HepG2 (cell line): ENCODE measurements around the gene GNAI2. TPM values are rescaled to one million over a fixed set of nuclear protein-coding genes. Genes with fewer than 3 reads are reported as not detected.
A peak's percentile ranks its signal among the peaks of the same experiment; 100 is the strongest.

Source experiments
- ARNTL ChIP-seq: sonication (generic); formaldehyde crosslinking; IDR thresholded peaks from 2 replicates; pipeline ENCODE4 v1.4.0; 2020; ENCODE audit warnings: mild to moderate bottlenecking, missing genetic modification reagents
- HDAC2 ChIP-seq: sonication (generic); formaldehyde crosslinking; IDR thresholded peaks from 2 replicates; pipeline ENCODE4 v1.4.0; 2020; ENCODE audit warnings: missing genetic modification reagents
- HOXA3 ChIP-seq: sonication (generic); formaldehyde crosslinking; IDR thresholded peaks from 2 replicates; pipeline ENCODE4 v1.5.0; 2020; ENCODE audit warnings: missing genetic modification reagents
- KDM2A ChIP-seq: sonication (generic); formaldehyde crosslinking; IDR thresholded peaks from 2 replicates; pipeline ENCODE4 v1.4.0; 2020; ENCODE audit warnings: low read depth, missing genetic modification reagents, borderline replicate concordance
- MEF2D ChIP-seq: sonication (generic); formaldehyde crosslinking; IDR thresholded peaks from 2 replicates; pipeline ENCODE4 v1.5.1; 2020; ENCODE audit warnings: mild to moderate bottlenecking, missing genetic modification reagents
- NFE2 ChIP-seq: sonication (generic); formaldehyde crosslinking; IDR thresholded peaks from 2 replicates; pipeline ENCODE4 v1.4.0; 2020; ENCODE audit warnings: missing genetic modification reagents
- NRL ChIP-seq: sonication (generic); formaldehyde crosslinking; IDR thresholded peaks from 2 replicates; pipeline ENCODE4 v1.5.0; 2020; ENCODE audit warnings: missing genetic modification reagents, mild to moderate bottlenecking, moderate library complexity, borderline replicate concordance
- RAD21 ChIP-seq: fragments of 450-650 bp; formaldehyde crosslinking; IDR thresholded peaks from 2 replicates; pipeline ENCODE4 v1.5.0; 2020; ENCODE audit warnings: mild to moderate bottlenecking
- TRIM24 ChIP-seq: sonication (generic); formaldehyde crosslinking; IDR thresholded peaks from 2 replicates; pipeline ENCODE4 v1.8.0; 2022; ENCODE audit warnings: mild to moderate bottlenecking, missing genetic modification reagents
- ZC3H13 ChIP-seq: sonication (generic); formaldehyde crosslinking; IDR thresholded peaks from 2 replicates; pipeline ENCODE4 v1.8.1; 2023; ENCODE audit warnings: mild to moderate bottlenecking, missing genetic modification reagents, moderate library complexity
- ZFP82 ChIP-seq: sonication (generic); formaldehyde crosslinking; IDR thresholded peaks from 2 replicates; pipeline ENCODE4 v1.5.1; 2020; ENCODE audit warnings: mild to moderate bottlenecking, missing genetic modification reagents, borderline replicate concordance
- ZNF343 ChIP-seq: sonication (generic); formaldehyde crosslinking; IDR thresholded peaks from 2 replicates; pipeline ENCODE4 v1.4.0; 2020; ENCODE audit warnings: mild to moderate bottlenecking, missing genetic modification reagents
- ZNF543 ChIP-seq: sonication (generic); formaldehyde crosslinking; IDR thresholded peaks from 2 replicates; pipeline ENCODE4 v1.4.0; 2020; ENCODE audit warnings: mild to moderate bottlenecking, missing genetic modification reagents
- ZNF768 ChIP-seq: sonication (generic); formaldehyde crosslinking; IDR thresholded peaks from 2 replicates; pipeline ENCODE4 v1.4.0; 2020; ENCODE audit warnings: missing genetic modification reagents
- ZNF816 ChIP-seq: sonication (generic); formaldehyde crosslinking; IDR thresholded peaks from 2 replicates; pipeline ENCODE4 v1.8.0; 2022; ENCODE audit warnings: missing genetic modification reagents, mild to moderate bottlenecking, borderline replicate concordance
- polyA plus RNA-seq, 8 experiments: library from polyadenylated mRNA; depleted of rRNA in 3 of 8; stranded (reverse) in 7 of 8; unstranded in 1 of 8; fragments of >200 nt; fragmentation: Illumina TruSeq in 4 of 8; extraction: Trizol in 4 of 8; gene quantifications; 2 replicates each; pipeline versions ENCODE4 v1.2.1 to v1.2.3, GENCODE V29; 2011 to 2016; ENCODE audit warnings: low read depth in 4 of 8, missing spikeins in 1 of 8, mixed read lengths in 1 of 8; ENCODE audit not compliant: insufficient read depth in 1 of 8
- total RNA-seq, 5 experiments: library from RNA; depleted of rRNA; stranded (reverse); fragments of >200 nt; fragmentation: Illumina TruSeq; extraction: Trizol; gene quantifications; 2 replicates each; pipeline ENCODE4 v1.2.3, GENCODE V29; 2016; ENCODE audit warnings: low read depth in 1 of 5
- TF ChIP-seq, protein P1 (sequence below): sonication (generic); formaldehyde crosslinking; IDR thresholded peaks from 2 replicates; pipeline ENCODE4 v1.5.0; 2020; ENCODE audit warnings: missing genetic modification reagents
- TF ChIP-seq, protein P2 (sequence below): sonication (generic); formaldehyde crosslinking; IDR thresholded peaks from 2 replicates; pipeline ENCODE4 v1.5.0; 2020; ENCODE audit warnings: mild to moderate bottlenecking, missing genetic modification reagents, moderate library complexity
- TF ChIP-seq, protein P3 (sequence below): sonication (generic); formaldehyde crosslinking; IDR thresholded peaks from 2 replicates; pipeline ENCODE4 v1.5.1; 2020; ENCODE audit warnings: mild to moderate bottlenecking, missing genetic modification reagents, moderate library complexity

The GNAI2 gene
- total and polyA plus RNA-seq, 2 of the 13 experiments (the other 11 are each of a cell fraction or from before 2014, with no cell fraction given): 51.1 to 66.2 TPM

DNA sequence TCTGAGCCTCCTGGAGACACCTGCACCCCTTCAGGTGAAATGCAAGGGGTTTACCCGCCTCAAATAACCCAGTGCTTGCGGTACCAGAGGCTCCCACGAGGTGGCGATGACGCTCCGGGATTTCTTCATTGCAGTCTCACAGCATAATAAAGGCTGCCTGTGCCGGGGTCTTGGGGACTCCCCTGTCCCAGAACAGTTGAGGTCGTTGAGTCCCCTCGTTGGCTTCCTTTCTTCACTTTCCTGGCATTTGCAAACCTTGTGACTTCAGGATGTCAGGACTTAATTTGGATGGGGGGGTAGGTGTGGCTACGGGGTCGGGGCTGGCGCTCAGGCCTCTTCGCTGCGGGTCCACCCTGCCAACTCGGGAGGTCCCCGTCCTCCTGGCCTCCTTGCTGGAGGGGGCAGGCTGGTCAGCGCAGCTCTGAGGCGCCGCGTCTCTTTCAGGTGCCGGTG lies 43.3 kb upstream of the GNAI2 start (continued):
- TF ChIP-seq, protein P1, sequence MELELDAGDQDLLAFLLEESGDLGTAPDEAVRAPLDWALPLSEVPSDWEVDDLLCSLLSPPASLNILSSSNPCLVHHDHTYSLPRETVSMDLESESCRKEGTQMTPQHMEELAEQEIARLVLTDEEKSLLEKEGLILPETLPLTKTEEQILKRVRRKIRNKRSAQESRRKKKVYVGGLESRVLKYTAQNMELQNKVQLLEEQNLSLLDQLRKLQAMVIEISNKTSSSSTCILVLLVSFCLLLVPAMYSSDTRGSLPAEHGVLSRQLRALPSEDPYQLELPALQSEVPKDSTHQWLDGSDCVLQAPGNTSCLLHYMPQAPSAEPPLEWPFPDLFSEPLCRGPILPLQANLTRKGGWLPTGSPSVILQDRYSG (CRISPR knock-in tag): no peak
- TF ChIP-seq ZNF816 (CRISPR knock-in tag) (no peak), ARNTL (CRISPR knock-in tag) (no peak; the same call in 1 of the 2 replicates), ZNF543 (CRISPR knock-in tag) (0 out of 2 replicates have a peak, but pooled peaks have one; percentile 43), MEF2D (CRISPR knock-in tag) (0 out of 2 replicates have a peak, but pooled peaks have one; percentile 29), TRIM24 (CRISPR knock-in tag) (no peak), HOXA3 (no peak; the same call in 1 of the 2 replicates), ZNF343 (CRISPR knock-in tag) (0 out of 2 replicates have a peak, but pooled peaks have one; percentile 39), RAD21 (CRISPR knock-in tag) (peak; percentile 94), KDM2A (CRISPR knock-in tag) (peak; percentile 71; the same call in 1 of the 2 replicates), HDAC2 (CRISPR knock-in tag) (no peak), NFE2 (CRISPR knock-in tag) (no peak), NRL (CRISPR knock-in tag) (peak; percentile 6; the same call in 1 of the 2 replicates), ZNF768 (CRISPR knock-in tag) (0 out of 2 replicates have a peak, but pooled peaks have one; percentile 6), ZC3H13 (CRISPR knock-in tag) (peak; percentile 62; the same call in 1 of the 2 replicates), ZFP82 (CRISPR knock-in tag) (no peak)
- TF ChIP-seq, protein P2, sequence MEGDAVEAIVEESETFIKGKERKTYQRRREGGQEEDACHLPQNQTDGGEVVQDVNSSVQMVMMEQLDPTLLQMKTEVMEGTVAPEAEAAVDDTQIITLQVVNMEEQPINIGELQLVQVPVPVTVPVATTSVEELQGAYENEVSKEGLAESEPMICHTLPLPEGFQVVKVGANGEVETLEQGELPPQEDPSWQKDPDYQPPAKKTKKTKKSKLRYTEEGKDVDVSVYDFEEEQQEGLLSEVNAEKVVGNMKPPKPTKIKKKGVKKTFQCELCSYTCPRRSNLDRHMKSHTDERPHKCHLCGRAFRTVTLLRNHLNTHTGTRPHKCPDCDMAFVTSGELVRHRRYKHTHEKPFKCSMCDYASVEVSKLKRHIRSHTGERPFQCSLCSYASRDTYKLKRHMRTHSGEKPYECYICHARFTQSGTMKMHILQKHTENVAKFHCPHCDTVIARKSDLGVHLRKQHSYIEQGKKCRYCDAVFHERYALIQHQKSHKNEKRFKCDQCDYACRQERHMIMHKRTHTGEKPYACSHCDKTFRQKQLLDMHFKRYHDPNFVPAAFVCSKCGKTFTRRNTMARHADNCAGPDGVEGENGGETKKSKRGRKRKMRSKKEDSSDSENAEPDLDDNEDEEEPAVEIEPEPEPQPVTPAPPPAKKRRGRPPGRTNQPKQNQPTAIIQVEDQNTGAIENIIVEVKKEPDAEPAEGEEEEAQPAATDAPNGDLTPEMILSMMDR (CRISPR knock-in tag): peak; percentile 91
- TF ChIP-seq, protein P3, sequence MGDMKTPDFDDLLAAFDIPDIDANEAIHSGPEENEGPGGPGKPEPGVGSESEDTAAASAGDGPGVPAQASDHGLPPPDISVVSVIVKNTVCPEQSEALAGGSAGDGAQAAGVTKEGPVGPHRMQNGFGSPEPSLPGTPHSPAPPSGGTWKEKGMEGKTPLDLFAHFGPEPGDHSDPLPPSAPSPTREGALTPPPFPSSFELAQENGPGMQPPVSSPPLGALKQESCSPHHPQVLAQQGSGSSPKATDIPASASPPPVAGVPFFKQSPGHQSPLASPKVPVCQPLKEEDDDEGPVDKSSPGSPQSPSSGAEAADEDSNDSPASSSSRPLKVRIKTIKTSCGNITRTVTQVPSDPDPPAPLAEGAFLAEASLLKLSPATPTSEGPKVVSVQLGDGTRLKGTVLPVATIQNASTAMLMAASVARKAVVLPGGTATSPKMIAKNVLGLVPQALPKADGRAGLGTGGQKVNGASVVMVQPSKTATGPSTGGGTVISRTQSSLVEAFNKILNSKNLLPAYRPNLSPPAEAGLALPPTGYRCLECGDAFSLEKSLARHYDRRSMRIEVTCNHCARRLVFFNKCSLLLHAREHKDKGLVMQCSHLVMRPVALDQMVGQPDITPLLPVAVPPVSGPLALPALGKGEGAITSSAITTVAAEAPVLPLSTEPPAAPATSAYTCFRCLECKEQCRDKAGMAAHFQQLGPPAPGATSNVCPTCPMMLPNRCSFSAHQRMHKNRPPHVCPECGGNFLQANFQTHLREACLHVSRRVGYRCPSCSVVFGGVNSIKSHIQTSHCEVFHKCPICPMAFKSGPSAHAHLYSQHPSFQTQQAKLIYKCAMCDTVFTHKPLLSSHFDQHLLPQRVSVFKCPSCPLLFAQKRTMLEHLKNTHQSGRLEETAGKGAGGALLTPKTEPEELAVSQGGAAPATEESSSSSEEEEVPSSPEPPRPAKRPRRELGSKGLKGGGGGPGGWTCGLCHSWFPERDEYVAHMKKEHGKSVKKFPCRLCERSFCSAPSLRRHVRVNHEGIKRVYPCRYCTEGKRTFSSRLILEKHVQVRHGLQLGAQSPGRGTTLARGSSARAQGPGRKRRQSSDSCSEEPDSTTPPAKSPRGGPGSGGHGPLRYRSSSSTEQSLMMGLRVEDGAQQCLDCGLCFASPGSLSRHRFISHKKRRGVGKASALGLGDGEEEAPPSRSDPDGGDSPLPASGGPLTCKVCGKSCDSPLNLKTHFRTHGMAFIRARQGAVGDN: peak; percentile 11; the same call in 1 of the 2 replicates
